CD4-positive, alpha-beta T cell treated with Interleukin-6 at 100 ng/mL for 8 hours (primary cell): Measurements from ENCODE around the gene PAQR5.
A peak's percentile ranks its signal among the peaks of the same experiment; 100 is the strongest.
"Not testable (repeated sequence)": the region's sequence is repeated elsewhere in the genome, so short reads cannot be mapped to it uniquely, and the experiment has no call there.

Experiments used
- DNase-seq: peaks from one replicate; pipeline ENCODE4 v3.0.0-alpha.2; 2020; ENCODE audit warnings: mixed read lengths, low spot score

Gene PAQR5

GRCh38 chr15:69424001-69424400, 125.3 kb downstream of the PAQR5 start:
- DNase-seq, result no peak

GRCh38 chr15:69424748-69425413, 126.2 kb downstream of the PAQR5 start:
- no peak for DNase-seq

- no peak for DNase-seq
These were observed 135.1 kb downstream of the PAQR5 start for GRCh38 chr15:69433831-69434230.

- no peak for DNase-seq
These were observed 135.5 kb downstream of the PAQR5 start for GRCh38 chr15:69434238-69434637.

- DNase-seq, result no peak
These were observed 136.0 kb downstream of the PAQR5 start for GRCh38 chr15:69434679-69435078.

- no peak for DNase-seq
These were observed 137.3 kb downstream of the PAQR5 start for GRCh38 chr15:69435985-69436384.

GRCh38 chr15:69436951-69437350, 138.2 kb downstream of the PAQR5 start:
- no peak for DNase-seq

- no peak for DNase-seq
These were observed 140.9 kb downstream of the PAQR5 start for GRCh38 chr15:69439623-69440022.

GRCh38 chr15:69443032-69443611, 144.4 kb downstream of the PAQR5 start:
- no peak for DNase-seq

GRCh38 chr15:69444686-69445085, 146.0 kb downstream of the PAQR5 start:
- DNase-seq, result no peak

- no peak for DNase-seq
These were observed 148.2 kb downstream of the PAQR5 start for GRCh38 chr15:69446953-69447352.

- not testable (repeated sequence) for DNase-seq
These were observed 151.5 kb downstream of the PAQR5 start for GRCh38 chr15:69450221-69450620.

GRCh38 chr15:69450968-69451695, 152.4 kb downstream of the PAQR5 start:
- no peak for DNase-seq

GRCh38 chr15:69451951-69452691, 153.4 kb downstream of the PAQR5 start:
- no peak for DNase-seq

GRCh38 chr15:69452692-69453521, 154.2 kb downstream of the PAQR5 start, which contains the start of gene RPLP1:
Gene RPLP1 (plus strand): TSS chr15:69452818. CDS start chr15:69452949, 131 bp downstream.
- DNase-seq, result peak; percentile 96

GRCh38 chr15:69454953-69455352, 156.2 kb downstream of the PAQR5 start:
- DNase-seq, result no peak

GRCh38 chr15:69456208-69457166, 157.8 kb downstream of the PAQR5 start:
- DNase-seq, result no peak
